Left ventricle myocardium inferior (tissue), 1 donor: ENCODE results near the gene TNFRSF17. TPM values are rescaled to one million over a fixed set of nuclear protein-coding genes. Genes with fewer than 3 reads are reported as not detected.
"Not testable (repeated sequence)": the region's sequence is repeated elsewhere in the genome, so short reads cannot be mapped to it uniquely, and the experiment has no call there.

Source experiments
- DNase-seq: peaks from one replicate; pipeline ENCODE4 v3.0.0-alpha.2; 2020
- H3K27ac ChIP-seq: fragments of 200-600 bp; replicated peaks from 2 replicates; pipeline ENCODE4 v1.8.0; 2021
- H3K27me3 ChIP-seq: fragments of 200-600 bp; 2 replicates; pipeline ENCODE4 v1.8.0; 2021; ENCODE audit warnings: low read depth
- H3K36me3 ChIP-seq: fragments of 200-600 bp; 2 replicates; pipeline ENCODE4 v1.8.0; 2021
- H3K4me1 ChIP-seq: fragments of 200-600 bp; 2 replicates; pipeline ENCODE4 v1.8.0; 2021
- H3K4me3 ChIP-seq: fragments of 200-600 bp; 2 replicates; pipeline ENCODE4 v1.8.0; 2021; ENCODE audit warnings: mild to moderate bottlenecking, moderate library complexity
- H3K9me3 ChIP-seq: fragments of 200-600 bp; replicated peaks from 2 replicates; pipeline ENCODE4 v1.8.0; 2021
- intact Hi-C: fragments of 100-400 bp; cut with micrococcal nuclease; formaldehyde crosslinking; loops from one replicate; pipeline ENCODE4 v1.11.0; 2022
- total RNA-seq: library from RNA; stranded (reverse); fragmentation: NEBNext Ultra II Directional; extraction: Animal tissue kit (Norgen Biotek cat#: 25700); gene quantifications from one replicate; pipeline ENCODE4 v1.2.1, GENCODE V29; 2021
- TF ChIP-seq, protein P1 (sequence below): fragments of 200-600 bp; IDR thresholded peaks from 2 replicates; pipeline ENCODE4 v1.8.0; 2021; ENCODE audit warnings: antibody characterized with exemption, mild to moderate bottlenecking, borderline replicate concordance
- donor health status: DM: no; HTN: yes; CAD: no; lungs with severe emphysema.

TNFRSF17 gene
- total RNA-seq, 1 donor from 2014 or later: not detected

DNA sequence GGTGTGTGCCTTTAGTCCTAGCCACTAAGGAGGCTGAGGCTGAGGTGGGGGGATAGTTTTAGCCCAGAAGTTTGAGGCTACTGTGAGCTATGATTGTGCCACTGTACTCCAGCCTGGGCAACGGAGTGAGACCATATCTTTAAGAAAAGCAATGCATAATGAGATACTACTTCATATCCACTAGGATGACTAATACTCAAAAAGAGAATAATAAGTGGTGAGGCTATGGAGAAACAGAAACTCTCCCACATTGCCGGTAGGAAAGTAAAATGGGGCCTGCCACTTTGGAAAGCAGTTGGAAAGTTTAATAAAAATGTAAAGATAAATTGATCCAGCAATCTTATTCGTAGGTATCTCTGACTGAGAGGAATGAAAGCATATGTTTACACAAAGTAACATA is 18.6 kb upstream of the TNFRSF17 start:
- DNase-seq: no peak
- H3K27me3 ChIP-seq: peaks cover 8% of the 10 kb centered on the region
- H3K27ac ChIP-seq: no peak overlapping the region
- H3K36me3 ChIP-seq: no peaks in the 10 kb centered on the region
- intact Hi-C loops: no loop called here
- no peaks in the 10 kb centered on the region for H3K9me3 ChIP-seq
- TF ChIP-seq, protein P1, sequence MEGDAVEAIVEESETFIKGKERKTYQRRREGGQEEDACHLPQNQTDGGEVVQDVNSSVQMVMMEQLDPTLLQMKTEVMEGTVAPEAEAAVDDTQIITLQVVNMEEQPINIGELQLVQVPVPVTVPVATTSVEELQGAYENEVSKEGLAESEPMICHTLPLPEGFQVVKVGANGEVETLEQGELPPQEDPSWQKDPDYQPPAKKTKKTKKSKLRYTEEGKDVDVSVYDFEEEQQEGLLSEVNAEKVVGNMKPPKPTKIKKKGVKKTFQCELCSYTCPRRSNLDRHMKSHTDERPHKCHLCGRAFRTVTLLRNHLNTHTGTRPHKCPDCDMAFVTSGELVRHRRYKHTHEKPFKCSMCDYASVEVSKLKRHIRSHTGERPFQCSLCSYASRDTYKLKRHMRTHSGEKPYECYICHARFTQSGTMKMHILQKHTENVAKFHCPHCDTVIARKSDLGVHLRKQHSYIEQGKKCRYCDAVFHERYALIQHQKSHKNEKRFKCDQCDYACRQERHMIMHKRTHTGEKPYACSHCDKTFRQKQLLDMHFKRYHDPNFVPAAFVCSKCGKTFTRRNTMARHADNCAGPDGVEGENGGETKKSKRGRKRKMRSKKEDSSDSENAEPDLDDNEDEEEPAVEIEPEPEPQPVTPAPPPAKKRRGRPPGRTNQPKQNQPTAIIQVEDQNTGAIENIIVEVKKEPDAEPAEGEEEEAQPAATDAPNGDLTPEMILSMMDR: no peak
- no peak overlapping the region for H3K4me3 ChIP-seq
- H3K4me1 ChIP-seq: no peaks in the 10 kb centered on the region

DNA sequence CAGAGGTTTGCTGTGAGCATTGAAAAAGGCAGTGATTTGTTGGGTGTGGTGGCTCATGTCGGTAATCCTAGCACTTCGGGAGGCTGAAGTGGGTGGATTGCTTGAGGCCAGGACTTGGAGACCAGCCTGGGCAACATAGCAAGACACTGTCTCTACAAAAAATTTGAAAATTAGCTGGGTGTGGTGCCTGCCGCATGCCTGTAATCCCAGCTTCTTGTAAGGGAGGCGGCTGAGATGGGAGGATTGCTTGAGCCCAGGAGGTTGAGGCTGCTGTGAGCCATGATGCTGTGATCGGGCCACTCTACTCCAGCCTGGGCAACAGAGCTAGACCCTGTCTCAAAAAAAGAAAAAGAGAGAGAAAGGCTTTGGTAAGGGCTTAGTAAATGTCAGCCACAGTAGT is 16.2 kb upstream of the TNFRSF17 start:
- no peak overlapping the region for H3K4me3 ChIP-seq
- H3K4me1 ChIP-seq: no peaks in the 10 kb centered on the region
- no peaks in the 10 kb centered on the region for H3K36me3 ChIP-seq
- H3K27me3 ChIP-seq: peaks cover 8% of the 10 kb centered on the region
- intact Hi-C loops: no loop called here
- TF ChIP-seq, protein P1: no peak
- no peaks in the 10 kb centered on the region for H3K9me3 ChIP-seq
- no peak overlapping the region for H3K27ac ChIP-seq
- DNase-seq: no peak

- intact Hi-C loops: no loop called here
- H3K9me3 ChIP-seq: no peaks in the 10 kb centered on the region
- H3K27ac ChIP-seq: no peak overlapping the region
- H3K4me3 ChIP-seq: no peak overlapping the region
- no peaks in the 10 kb centered on the region for H3K4me1 ChIP-seq
- TF ChIP-seq, protein P1: peak; percentile 64
- peaks cover 8% of the 10 kb centered on the region for H3K27me3 ChIP-seq
- H3K36me3 ChIP-seq: no peaks in the 10 kb centered on the region
- no peak for DNase-seq
These were observed 15.5 kb upstream of the TNFRSF17 start for GRCh38 chr16:11949527-11949926.

DNA sequence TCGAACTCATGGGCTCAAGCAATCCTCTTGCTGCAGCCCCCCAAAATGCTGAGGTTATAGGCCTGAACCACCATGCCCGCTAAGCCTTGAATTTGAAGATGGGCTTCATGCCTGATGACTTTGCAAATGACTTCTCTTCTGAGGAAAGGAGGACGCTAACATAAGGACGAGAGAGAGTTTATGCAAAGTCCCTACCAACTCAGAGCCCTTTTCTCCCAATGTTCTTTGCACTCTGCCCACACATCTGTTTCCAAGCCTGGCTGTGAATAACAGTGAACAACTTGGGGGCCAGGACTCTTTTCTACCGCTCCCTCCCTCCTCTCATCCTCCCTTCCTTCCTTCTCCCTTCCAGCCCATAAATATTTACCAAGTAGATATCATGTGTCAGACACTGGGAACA is 14.6 kb upstream of the TNFRSF17 start:
- Histone ChIP-seq H3K4me1 (no peaks in the 10 kb centered on the region), H3K4me3 (no peak overlapping the region), H3K27me3 (peaks cover 8% of the 10 kb centered on the region), H3K36me3 (no peaks in the 10 kb centered on the region), H3K9me3 (no peaks in the 10 kb centered on the region), H3K27ac (no peak overlapping the region)
- no peak for DNase-seq
- intact Hi-C loops: no loop called here
- TF ChIP-seq, protein P1: no peak

DNA sequence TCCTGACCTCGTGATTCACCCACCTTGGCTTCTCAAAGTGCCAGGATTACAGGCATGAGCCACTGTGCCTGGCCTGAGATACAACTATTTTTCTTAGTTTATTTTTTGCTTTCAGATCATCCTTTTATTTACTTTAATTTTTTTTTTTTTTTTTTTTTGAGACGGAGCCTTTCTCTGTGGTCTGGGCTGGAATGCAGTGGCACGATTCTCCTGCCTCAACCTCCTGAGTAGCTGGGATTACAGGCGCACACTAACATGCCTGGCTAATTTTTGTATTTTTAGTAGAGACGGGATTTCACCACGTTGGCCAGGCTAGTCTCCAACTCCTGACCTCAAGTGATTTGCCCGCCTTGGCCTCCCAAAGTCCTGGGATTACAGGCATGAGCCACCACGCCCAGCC is 11.4 kb upstream of the TNFRSF17 start:
- intact Hi-C loops, H3K27ac ChIP-seq, H3K4me3 ChIP-seq, DNase-seq, H3K4me1 ChIP-seq, H3K36me3 ChIP-seq, H3K9me3 ChIP-seq, H3K27me3 ChIP-seq: not testable (repeated sequence)

- no peaks in the 10 kb centered on the region for H3K4me1 ChIP-seq
- DNase-seq: no peak
- TF ChIP-seq, protein P1: no peak
- no peaks in the 10 kb centered on the region for H3K36me3 ChIP-seq
- H3K27ac ChIP-seq: no peak overlapping the region
- intact Hi-C loops: no loop called here
- H3K27me3 ChIP-seq: no peaks in the 10 kb centered on the region
- H3K9me3 ChIP-seq: no peaks in the 10 kb centered on the region
- H3K4me3 ChIP-seq: no peak overlapping the region
These were observed 9.3 kb upstream of the TNFRSF17 start for GRCh38 chr16:11955713-11956123.
